GM12865 (cell line): ENCODE data around the gene ARPIN.

Source experiments
- DNase-seq: peaks from one replicate; pipeline ENCODE4 v3.0.0; 2010; ENCODE audit warnings: low read depth
- H3K4me3 ChIP-seq: 2 replicates; pipeline ENCODE4 v1.5.1; 2011; ENCODE audit warnings: mild to moderate bottlenecking, low read depth, low read length, control low read depth
- CTCF ChIP-seq: IDR thresholded peaks from 2 replicates; pipeline ENCODE4 v1.5.1; 2011; ENCODE audit warnings: low read length, control low read depth, low read depth, inconsistent platforms; ENCODE audit not compliant: insufficient read depth; ENCODE audit errors: missing control alignments

Gene ARPIN

GRCh38 chr15:89926158-89926557 lies 13.4 kb upstream of the ARPIN start:
- H3K4me3 ChIP-seq: no peak overlapping the region

GRCh38 chr15:89917442-89918101 lies 4.8 kb upstream of the ARPIN start:
- H3K4me3 ChIP-seq: no peak overlapping the region
- TF ChIP-seq CTCF: no peak
- DNase-seq: no peak

More at GRCh38 chr15:89926158-89926557, 13.4 kb upstream of the ARPIN start:
- no peak for DNase-seq
- TF ChIP-seq CTCF: no peak

- TF ChIP-seq CTCF: no peak
- H3K4me3 ChIP-seq: no peak overlapping the region
- DNase-seq: no peak
Measured at GRCh38 chr15:89916660-89917059, 3.9 kb upstream of the ARPIN start.

- no peak for TF ChIP-seq CTCF
- DNase-seq: no peak
- H3K4me3 ChIP-seq: no peak overlapping the region
Measured at GRCh38 chr15:89912145-89912673, 543 bp downstream of the ARPIN start.

GRCh38 chr15:89910891-89911626 lies 1.7 kb downstream of the ARPIN start:
- TF ChIP-seq CTCF: no peak
- DNase-seq: no peak

GRCh38 chr15:89909611-89910010 lies 3.1 kb downstream of the ARPIN start:
- TF ChIP-seq CTCF: no peak
- DNase-seq: no peak

More at GRCh38 chr15:89910891-89911626, 1.7 kb downstream of the ARPIN start:
- H3K4me3 ChIP-seq: no peak overlapping the region

More at GRCh38 chr15:89909611-89910010, 3.1 kb downstream of the ARPIN start:
- H3K4me3 ChIP-seq: no peak overlapping the region
